HG03066 (cell line): ENCODE results near the gene DCAF5.
"Not testable (repeated sequence)": the region's sequence is repeated elsewhere in the genome, so short reads cannot be mapped to it uniquely, and the experiment has no call there.

Source experiments
- ATAC-seq: cut with Tn5 transposase; IDR thresholded peaks from one replicate; pipeline ENCODE4 v1.9.1; 2021; ENCODE audit warnings: low read depth; ENCODE audit not compliant: unreplicated experiment

Gene DCAF5

DNA sequence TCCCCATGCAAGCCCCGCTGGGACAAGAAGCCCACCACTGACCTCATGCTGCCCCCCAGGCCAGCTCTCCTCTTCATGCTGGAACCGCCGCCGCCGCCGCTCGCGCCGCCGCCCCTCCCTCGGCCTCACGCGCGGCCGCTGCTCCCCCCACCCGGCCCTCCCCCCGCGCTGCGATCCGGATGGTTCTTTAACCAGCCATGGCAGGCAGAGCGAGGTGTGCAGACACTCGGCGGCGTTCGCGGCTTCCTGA, at the start of gene DCAF5:
Gene DCAF5 (minus strand): TSS at position 218 of the 250 bp plus-strand sequence. CDS start 141 bp downstream, at position 77.
- no peak for ATAC-seq

DNA sequence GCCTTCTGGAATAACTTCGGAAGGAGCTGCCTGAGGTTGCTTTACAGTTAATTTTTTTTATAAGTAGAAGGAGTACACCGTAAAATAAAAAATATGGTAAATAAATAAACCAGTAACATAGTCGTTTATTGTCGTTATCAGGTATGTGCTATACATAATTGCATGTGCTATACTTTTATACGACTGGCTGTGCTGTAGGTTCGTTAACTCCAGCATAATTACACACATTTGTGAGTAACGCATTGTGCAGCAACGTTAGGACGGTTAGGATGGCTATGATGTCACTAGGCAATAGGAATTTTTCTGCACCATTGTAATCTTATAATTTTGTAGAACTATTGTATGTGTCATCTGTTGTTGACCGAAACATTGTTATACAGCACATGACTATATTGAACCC, 46.9 kb upstream of the DCAF5 start:
- ATAC-seq: no peak

- ATAC-seq: no peak
Measured at GRCh38 chr14:69193721-69194120, 40.8 kb upstream of the DCAF5 start.

DNA sequence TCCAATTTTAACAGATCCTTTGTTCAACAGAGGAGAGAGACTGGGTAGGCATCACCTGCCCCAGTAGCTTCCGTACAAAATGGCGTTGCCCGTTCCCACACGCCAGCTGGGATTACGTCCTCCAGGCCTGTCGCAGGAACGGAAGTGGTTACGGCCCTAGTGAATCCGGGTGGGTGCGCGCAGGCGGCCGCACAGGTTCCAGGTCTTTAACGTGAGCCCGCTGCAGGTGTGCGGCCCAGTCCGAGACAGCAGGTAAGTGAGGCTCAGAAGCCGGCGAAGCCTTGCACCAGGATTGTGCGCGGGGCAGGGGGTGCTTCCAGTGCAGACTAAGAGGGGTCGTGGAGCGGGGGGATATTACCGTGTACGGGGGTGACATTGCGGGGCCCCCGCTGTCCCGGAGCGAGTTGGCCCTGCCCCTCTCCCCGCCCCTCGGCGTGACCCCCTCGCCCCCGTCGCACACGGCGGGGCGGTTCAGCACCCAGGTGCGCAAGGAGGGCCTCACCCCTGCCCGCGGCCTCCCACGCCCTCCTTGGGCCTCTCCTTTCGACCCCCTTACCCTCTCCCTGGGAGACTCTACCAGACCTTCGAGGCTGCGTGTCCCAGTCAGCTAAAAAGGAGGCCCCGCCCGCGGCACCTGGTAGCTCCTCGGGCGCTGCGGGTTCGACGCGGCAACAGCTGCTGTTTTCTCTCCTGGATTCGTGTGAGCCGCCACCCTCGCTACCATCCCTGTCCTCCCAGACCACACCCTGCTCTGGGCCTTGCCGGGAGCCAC, 38.6 kb upstream of the DCAF5 start, which contains the start of gene EXD2:
Gene EXD2 (plus strand): TSS at position 159 of the 772 bp plus-strand sequence. CDS start 17,973 bp downstream, outside the sequence.
- ATAC-seq: peak; percentile 77

- no peak for ATAC-seq
Measured at GRCh38 chr14:69190191-69190590, 37.3 kb upstream of the DCAF5 start.

- ATAC-seq: no peak
Measured at GRCh38 chr14:69183735-69184134, 30.8 kb upstream of the DCAF5 start.

DNA sequence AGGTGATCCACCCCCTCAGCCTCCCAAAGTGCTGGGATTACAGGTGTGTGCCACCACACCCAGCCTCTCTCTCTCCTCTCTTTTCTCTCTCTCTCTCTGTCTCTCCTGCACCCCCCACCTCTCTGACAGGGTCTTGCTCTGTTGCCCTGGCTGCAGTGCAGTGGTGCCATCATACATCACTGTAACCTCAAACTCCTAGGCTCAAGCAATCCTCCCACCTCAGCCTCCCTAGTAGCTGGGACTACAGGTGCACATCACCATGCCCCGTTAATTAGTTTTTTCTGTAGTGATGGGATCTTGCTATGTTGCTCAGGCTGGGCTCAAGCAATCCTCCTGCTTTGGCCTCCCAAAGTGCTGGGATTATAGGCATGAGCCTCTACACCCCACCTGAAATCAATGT, 29.7 kb upstream of the DCAF5 start:
- not testable (repeated sequence) for ATAC-seq

DNA sequence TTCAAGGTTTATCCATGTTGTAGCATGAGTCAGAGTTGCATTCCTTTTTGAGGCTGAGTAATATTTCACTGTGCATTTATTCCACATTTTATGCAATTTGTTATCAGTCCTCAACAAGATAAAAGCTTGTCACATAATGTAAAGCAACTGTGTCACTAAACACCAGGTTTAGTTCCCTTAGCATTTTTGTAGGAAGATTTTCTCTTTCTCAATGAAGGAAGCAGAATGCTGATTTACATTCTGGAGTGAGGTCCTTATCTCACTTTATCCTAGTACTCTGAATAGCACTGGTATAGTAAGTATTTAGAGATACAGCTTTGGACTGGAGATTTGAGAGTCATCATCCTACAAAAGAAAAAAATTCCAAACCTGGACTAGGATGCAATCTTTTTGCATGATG, 28.6 kb upstream of the DCAF5 start:
- ATAC-seq: no peak

GRCh38 chr14:69175130-69175529, 22.2 kb upstream of the DCAF5 start:
- ATAC-seq: no peak

GRCh38 chr14:69171569-69171968, 18.6 kb upstream of the DCAF5 start:
- no peak for ATAC-seq

- no peak for ATAC-seq
Measured at GRCh38 chr14:69170839-69171238, 17.9 kb upstream of the DCAF5 start.

DNA sequence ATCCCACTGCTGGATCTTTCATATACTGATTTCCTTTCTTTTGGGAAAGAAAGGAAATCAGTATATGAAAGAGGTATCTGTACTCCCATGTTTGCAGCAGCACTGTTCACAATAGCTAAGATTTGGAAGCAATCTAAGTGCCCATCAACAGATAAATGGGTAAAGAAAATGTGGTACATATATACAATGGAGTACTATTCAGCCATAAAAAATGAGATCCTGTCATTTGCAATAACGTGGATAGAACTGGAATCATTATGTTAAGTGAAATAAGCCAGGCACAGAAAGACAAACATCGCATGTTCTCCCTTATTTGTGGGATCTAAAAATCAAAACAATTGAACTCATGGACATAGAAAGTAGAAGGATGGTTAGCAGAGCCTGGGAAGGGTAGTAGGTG, 12.9 kb upstream of the DCAF5 start:
- not testable (repeated sequence) for ATAC-seq

- ATAC-seq: no peak
Measured at GRCh38 chr14:69161590-69161989, 8.7 kb upstream of the DCAF5 start.

DNA sequence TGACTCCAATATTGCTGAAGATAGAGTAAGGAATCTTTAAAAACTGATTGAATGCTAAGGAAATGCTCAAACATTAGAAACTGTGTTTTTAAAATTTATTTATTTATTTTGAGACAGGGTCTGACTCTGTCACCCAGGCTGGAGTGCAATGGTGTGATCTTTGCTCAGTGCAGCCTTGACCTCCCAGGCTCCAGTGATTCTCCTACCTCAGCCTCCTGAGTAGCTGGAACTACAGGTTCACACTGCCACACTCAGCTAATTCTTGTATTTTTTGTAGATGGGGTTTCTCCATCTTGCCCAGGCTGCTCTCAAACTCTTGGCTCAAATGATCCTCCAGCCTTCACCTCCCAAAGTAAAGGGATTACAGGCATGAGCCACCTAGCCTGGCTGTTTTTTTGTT, 3.3 kb upstream of the DCAF5 start:
- ATAC-seq: no peak

DNA sequence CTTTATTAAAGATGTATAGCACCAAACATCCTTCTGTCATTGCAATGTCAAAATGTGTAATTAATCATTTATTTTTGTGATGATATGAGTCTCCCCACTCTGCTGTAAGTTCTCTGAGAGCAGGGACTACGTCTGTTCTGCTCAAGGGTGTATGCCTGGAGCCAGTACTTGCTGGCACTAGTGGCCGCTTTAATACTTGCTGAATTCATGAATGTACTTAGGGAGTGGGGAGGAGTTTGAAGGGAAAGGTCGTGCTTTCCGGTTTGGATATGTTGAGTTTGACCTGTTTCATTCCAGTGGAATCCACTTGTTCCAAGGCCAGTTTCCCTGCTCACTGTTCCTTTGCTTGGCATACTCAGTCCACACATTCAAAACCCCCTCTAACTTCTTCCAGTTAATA, 1.9 kb upstream of the DCAF5 start:
- no peak for ATAC-seq

DNA sequence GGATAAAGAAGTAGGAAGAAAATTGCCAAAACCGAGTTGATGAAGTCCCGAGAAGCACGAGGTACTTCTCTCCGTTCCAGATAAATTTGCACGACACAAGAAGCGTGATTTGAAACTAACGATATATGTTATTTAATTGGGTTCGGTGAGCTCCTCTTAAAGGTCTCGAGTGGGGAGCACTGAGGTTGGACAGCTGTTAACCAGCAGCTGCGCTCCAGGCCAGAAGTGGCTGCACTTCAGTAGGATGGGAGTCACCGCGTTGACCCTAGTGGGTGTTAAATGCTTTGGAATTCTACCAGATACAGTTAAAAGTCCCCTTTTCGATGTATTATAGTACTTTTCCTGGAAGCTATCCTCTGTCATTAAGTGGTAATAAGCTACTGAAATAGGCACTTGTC, 953 bp upstream of the DCAF5 start:
- ATAC-seq: no peak

GRCh38 chr14:69153152-69153872, 393 bp upstream of the DCAF5 start:
- ATAC-seq: peak; percentile 78

GRCh38 chr14:69152181-69152901, 578 bp downstream of the DCAF5 start:
- peak; percentile 13 for ATAC-seq

GRCh38 chr14:69151458-69152180, 1.3 kb downstream of the DCAF5 start:
- ATAC-seq: peak; percentile 42

DNA sequence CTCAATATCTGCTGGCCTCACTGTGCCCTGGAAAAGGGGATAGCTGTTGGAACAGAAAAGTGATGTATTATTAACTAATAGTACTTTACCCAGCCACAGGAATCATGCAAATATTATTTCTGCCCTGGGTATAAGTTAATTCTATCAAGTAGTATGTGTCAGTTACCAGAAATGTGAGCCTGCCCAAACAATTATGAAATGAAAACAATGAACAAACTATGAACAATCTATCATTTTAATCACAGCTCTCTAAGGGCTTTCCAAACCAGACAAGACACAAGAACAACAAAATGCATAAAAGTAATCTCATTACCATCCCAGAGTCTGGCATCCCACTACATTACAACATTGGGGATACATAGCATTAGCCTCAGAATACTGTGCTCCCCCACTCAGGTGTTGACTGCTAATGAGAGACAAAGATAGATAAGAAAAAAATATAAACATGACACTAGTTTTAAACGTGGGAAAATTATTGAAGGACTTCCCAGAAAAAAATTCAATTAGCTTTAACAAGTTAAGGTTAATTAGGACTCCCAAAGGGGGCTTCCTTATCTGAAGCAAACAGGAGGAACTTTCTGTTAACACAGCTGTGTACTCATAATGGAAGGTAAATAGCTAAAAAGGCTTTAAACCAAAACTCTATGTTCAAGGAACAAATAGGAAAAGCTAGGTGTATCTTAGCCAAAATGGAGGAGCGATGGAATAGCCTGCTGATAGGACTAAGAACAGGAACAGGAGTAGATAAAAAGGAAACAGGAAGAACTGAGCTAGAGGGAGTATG, 3.3 kb downstream of the DCAF5 start:
- ATAC-seq: no peak
